ENCODE data around the gene HSD17B2. TPM values are rescaled to one million over a fixed set of nuclear protein-coding genes. Genes with fewer than 3 reads are reported as not detected.

HSD17B2 gene
- polyA plus RNA-seq, 1 of the 3 experiments (the other 2 are of a cell fraction): not detected

GRCh38 chr16:82096641-82097040, 61.6 kb downstream of the HSD17B2 start:
- no peak overlapping the region for H3K9ac ChIP-seq
- no peaks in the 10 kb centered on the region for H3K79me2 ChIP-seq (ENCODE audit: insufficient read depth)
- no peaks in the 10 kb centered on the region for H3K9me2 ChIP-seq
- H3K27ac ChIP-seq (ENCODE audit: low read depth in 2 of 2, low read length in 1 of 2): no peak overlapping the region
- POLR2A ChIA-PET: no interaction called here
- H3K27me3 ChIP-seq (ENCODE audit: insufficient read depth): peaks cover 7% of the 10 kb centered on the region
- H3K4me3 ChIP-seq (ENCODE audit: low read depth in 2 of 2, low read length in 1 of 2): no peak overlapping the region
- H4K20me1 ChIP-seq (ENCODE audit: insufficient read depth): no peaks in the 10 kb centered on the region
- 49% methylated on average over 3 of the region's 3 CpGs for WGBS (ENCODE audit: low lambda C conversion rate)
- H3K36me3 ChIP-seq (replicated peaks in 1 of 2; ENCODE audit: control insufficient read depth in 1 of 2, insufficient read depth in 2 of 2, low read length in 1 of 2): no peaks in the 10 kb centered on the region
- no peaks in the 10 kb centered on the region for H3K4me1 ChIP-seq (ENCODE audit: control insufficient read depth in 1 of 2, insufficient read depth in 2 of 2, low read depth in 1 of 2, low read length in 1 of 2)
- TF ChIP-seq FOSL2 (IDR thresholded peaks at IDR 0.05; ENCODE audit: borderline replicate concordance, low read depth) (no peak), SIN3A (IDR thresholded peaks at IDR 0.05; ENCODE audit: borderline replicate concordance, low read depth, low read length) (no peak), GABPA (IDR thresholded peaks at IDR 0.05; ENCODE audit: low read depth) (no peak), ELF1 (IDR thresholded peaks at IDR 0.05) (no peak), FOXJ3 (CRISPR knock-in tag; IDR thresholded peaks at IDR 0.05) (no peak), EZH2phosphoT487 (IDR thresholded peaks at IDR 0.05; ENCODE audit: borderline replicate concordance, low read depth) (no peak), MEF2A (IDR thresholded peaks at IDR 0.05; ENCODE audit: borderline replicate concordance, low read depth) (no peak), NFIC (IDR thresholded peaks at IDR 0.05; ENCODE audit: borderline replicate concordance) (no peak), TAF1 (IDR thresholded peaks at IDR 0.05; ENCODE audit: borderline replicate concordance, low read depth, low read length) (no peak), POLR2AphosphoS5 (IDR thresholded peaks at IDR 0.05; ENCODE audit: low read depth, low read length) (no peak), YY1 (IDR thresholded peaks at IDR 0.05; ENCODE audit: low read depth) (no peak), RXRA (IDR thresholded peaks at IDR 0.05; ENCODE audit: borderline replicate concordance, low read depth) (no peak), MAX (IDR thresholded peaks at IDR 0.05; ENCODE audit: low read depth) (no peak), RFX5 (IDR thresholded peaks at IDR 0.05; ENCODE audit: low read length) (no peak), GATA2 (CRISPR knock-in tag; IDR thresholded peaks at IDR 0.05) (no peak), FOXM1 (IDR thresholded peaks at IDR 0.05; ENCODE audit: low read depth) (no peak)
- TF ChIP-seq, protein P1, sequence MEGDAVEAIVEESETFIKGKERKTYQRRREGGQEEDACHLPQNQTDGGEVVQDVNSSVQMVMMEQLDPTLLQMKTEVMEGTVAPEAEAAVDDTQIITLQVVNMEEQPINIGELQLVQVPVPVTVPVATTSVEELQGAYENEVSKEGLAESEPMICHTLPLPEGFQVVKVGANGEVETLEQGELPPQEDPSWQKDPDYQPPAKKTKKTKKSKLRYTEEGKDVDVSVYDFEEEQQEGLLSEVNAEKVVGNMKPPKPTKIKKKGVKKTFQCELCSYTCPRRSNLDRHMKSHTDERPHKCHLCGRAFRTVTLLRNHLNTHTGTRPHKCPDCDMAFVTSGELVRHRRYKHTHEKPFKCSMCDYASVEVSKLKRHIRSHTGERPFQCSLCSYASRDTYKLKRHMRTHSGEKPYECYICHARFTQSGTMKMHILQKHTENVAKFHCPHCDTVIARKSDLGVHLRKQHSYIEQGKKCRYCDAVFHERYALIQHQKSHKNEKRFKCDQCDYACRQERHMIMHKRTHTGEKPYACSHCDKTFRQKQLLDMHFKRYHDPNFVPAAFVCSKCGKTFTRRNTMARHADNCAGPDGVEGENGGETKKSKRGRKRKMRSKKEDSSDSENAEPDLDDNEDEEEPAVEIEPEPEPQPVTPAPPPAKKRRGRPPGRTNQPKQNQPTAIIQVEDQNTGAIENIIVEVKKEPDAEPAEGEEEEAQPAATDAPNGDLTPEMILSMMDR (IDR thresholded peaks at IDR 0.05): no peak
- H3F3A ChIP-seq (replicated peaks; ENCODE audit: insufficient read depth): no peaks in the 10 kb centered on the region
- CTCF ChIA-PET: no interaction called here
- DNase-seq: no peak
- no peak overlapping the region for H2AFZ ChIP-seq (ENCODE audit: low read depth)
- H3K4me2 ChIP-seq: no peak overlapping the region
- H3K9me3 ChIP-seq: no peaks in the 10 kb centered on the region

DNA sequence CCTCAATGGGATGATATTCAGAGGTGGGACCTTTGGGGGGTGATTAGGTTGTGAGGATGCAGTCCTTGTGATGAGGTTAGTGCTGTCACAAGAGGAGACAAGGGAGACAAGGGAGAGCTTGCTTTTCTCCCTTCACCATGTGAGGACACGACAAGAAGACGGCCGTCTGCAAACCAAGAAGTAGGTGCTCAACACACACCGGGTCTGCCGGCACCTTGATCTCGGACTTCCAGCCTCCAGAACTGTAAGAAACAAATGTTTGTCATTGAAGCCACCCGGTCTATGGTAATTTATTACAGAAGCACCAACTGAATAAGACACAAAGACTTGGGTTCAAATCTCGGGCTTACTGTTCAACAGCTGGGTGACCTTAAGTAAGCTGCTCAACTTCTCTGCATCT, 70.1 kb downstream of the HSD17B2 start:
- H3K4me1 ChIP-seq (ENCODE audit: control insufficient read depth in 1 of 2, insufficient read depth in 2 of 2, low read depth in 1 of 2, low read length in 1 of 2): no peaks in the 10 kb centered on the region
- H3K4me3 ChIP-seq (ENCODE audit: low read depth in 2 of 2, low read length in 1 of 2): no peak overlapping the region
- peaks cover 16% of the 10 kb centered on the region for H3K27me3 ChIP-seq (ENCODE audit: insufficient read depth)
- H2AFZ ChIP-seq (ENCODE audit: low read depth): no peak overlapping the region
- H3K27ac ChIP-seq (ENCODE audit: low read depth in 2 of 2, low read length in 1 of 2): no peak overlapping the region
- WGBS (ENCODE audit: low lambda C conversion rate): 57% methylated on average over 8 of the region's 8 CpGs
- H3K4me2 ChIP-seq: no peak overlapping the region
- no peaks in the 10 kb centered on the region for H3K9me2 ChIP-seq
- no peaks in the 10 kb centered on the region for H3K9me3 ChIP-seq
- ChIA-PET POLR2A (no interaction called here), CTCF (no interaction called here)
- no peaks in the 10 kb centered on the region for H3K36me3 ChIP-seq (replicated peaks in 1 of 2; ENCODE audit: control insufficient read depth in 1 of 2, insufficient read depth in 2 of 2, low read length in 1 of 2)
- H3K9ac ChIP-seq: no peak overlapping the region
- no peak for DNase-seq
- no peaks in the 10 kb centered on the region for H4K20me1 ChIP-seq (ENCODE audit: insufficient read depth)
- no peaks in the 10 kb centered on the region for H3K79me2 ChIP-seq (ENCODE audit: insufficient read depth)
- H3F3A ChIP-seq (replicated peaks; ENCODE audit: insufficient read depth): no peaks in the 10 kb centered on the region
- TF ChIP-seq MXI1 (IDR thresholded peaks at IDR 0.05; ENCODE audit: low read depth, low read length) (no peak), FOXJ3 (CRISPR knock-in tag; IDR thresholded peaks at IDR 0.05) (no peak), RFX5 (IDR thresholded peaks at IDR 0.05; ENCODE audit: low read length) (no peak), SMC3 (IDR thresholded peaks at IDR 0.05; ENCODE audit: low read depth, low read length) (no peak), FOSL2 (IDR thresholded peaks at IDR 0.05; ENCODE audit: borderline replicate concordance, low read depth) (no peak), EZH2phosphoT487 (IDR thresholded peaks at IDR 0.05; ENCODE audit: borderline replicate concordance, low read depth) (no peak), RAD21 (IDR thresholded peaks at IDR 0.05; ENCODE audit: low read length) (no peak), SIN3A (IDR thresholded peaks at IDR 0.05; ENCODE audit: borderline replicate concordance, low read depth, low read length) (no peak)
- TF ChIP-seq, protein P2, sequence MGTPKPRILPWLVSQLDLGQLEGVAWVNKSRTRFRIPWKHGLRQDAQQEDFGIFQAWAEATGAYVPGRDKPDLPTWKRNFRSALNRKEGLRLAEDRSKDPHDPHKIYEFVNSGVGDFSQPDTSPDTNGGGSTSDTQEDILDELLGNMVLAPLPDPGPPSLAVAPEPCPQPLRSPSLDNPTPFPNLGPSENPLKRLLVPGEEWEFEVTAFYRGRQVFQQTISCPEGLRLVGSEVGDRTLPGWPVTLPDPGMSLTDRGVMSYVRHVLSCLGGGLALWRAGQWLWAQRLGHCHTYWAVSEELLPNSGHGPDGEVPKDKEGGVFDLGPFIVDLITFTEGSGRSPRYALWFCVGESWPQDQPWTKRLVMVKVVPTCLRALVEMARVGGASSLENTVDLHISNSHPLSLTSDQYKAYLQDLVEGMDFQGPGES (IDR thresholded peaks at IDR 0.05; ENCODE audit: low read depth, low read length): no peak
- TF ChIP-seq, protein P3, sequence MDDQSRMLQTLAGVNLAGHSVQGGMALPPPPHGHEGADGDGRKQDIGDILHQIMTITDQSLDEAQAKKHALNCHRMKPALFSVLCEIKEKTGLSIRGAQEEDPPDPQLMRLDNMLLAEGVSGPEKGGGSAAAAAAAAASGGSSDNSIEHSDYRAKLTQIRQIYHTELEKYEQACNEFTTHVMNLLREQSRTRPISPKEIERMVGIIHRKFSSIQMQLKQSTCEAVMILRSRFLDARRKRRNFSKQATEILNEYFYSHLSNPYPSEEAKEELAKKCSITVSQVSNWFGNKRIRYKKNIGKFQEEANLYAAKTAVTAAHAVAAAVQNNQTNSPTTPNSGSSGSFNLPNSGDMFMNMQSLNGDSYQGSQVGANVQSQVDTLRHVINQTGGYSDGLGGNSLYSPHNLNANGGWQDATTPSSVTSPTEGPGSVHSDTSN (IDR thresholded peaks at IDR 0.05): no peak
- TF ChIP-seq, protein P1 (IDR thresholded peaks at IDR 0.05): no peak

Measured in SK-N-SH (cell line).